Choroid plexus epithelial cell (primary cell): ENCODE measurements around the gene SLC6A11.

Experiments used
- DNase-seq: peaks from one replicate; pipeline ENCODE4 v3.0.0-alpha.2; 2010; ENCODE audit warnings: low read depth
- H3K4me3 ChIP-seq: 2 replicates; pipeline ENCODE4 v1.5.1; 2011; ENCODE audit warnings: low read depth, mild to moderate bottlenecking, control low read depth, low read length, moderate library complexity
- TF ChIP-seq, protein P1 (sequence below): conservative IDR thresholded peaks from 2 replicates; pipeline ENCODE4 v1.5.1; 2011; ENCODE audit warnings: low read depth, mild to moderate bottlenecking, control low read depth, inconsistent platforms, low read length, moderate library complexity

Gene SLC6A11

DNA sequence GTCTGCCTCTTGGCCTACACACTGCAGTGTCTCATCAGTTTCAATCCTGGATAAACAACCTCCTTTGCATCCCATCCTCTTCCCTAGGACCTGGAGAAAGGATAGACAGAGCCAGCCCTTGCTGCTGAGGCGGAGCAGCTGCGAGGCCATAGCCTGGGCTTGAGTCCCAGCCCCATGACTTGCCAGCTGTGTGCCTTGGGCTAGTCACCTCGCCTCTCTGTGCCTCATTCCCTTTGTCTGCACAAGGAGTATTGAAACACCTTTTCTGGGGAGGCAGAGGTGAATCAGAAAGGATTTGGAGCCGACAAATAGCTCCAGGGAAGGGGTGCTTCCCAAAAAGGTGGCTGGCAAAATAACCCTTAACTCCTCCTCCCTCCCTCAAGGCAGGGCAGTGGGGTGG, 111.5 kb downstream of the SLC6A11 start:
- TF ChIP-seq, protein P1, sequence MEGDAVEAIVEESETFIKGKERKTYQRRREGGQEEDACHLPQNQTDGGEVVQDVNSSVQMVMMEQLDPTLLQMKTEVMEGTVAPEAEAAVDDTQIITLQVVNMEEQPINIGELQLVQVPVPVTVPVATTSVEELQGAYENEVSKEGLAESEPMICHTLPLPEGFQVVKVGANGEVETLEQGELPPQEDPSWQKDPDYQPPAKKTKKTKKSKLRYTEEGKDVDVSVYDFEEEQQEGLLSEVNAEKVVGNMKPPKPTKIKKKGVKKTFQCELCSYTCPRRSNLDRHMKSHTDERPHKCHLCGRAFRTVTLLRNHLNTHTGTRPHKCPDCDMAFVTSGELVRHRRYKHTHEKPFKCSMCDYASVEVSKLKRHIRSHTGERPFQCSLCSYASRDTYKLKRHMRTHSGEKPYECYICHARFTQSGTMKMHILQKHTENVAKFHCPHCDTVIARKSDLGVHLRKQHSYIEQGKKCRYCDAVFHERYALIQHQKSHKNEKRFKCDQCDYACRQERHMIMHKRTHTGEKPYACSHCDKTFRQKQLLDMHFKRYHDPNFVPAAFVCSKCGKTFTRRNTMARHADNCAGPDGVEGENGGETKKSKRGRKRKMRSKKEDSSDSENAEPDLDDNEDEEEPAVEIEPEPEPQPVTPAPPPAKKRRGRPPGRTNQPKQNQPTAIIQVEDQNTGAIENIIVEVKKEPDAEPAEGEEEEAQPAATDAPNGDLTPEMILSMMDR, result no peak
- DNase-seq, result no peak
- no peak overlapping the region for H3K4me3 ChIP-seq

DNA sequence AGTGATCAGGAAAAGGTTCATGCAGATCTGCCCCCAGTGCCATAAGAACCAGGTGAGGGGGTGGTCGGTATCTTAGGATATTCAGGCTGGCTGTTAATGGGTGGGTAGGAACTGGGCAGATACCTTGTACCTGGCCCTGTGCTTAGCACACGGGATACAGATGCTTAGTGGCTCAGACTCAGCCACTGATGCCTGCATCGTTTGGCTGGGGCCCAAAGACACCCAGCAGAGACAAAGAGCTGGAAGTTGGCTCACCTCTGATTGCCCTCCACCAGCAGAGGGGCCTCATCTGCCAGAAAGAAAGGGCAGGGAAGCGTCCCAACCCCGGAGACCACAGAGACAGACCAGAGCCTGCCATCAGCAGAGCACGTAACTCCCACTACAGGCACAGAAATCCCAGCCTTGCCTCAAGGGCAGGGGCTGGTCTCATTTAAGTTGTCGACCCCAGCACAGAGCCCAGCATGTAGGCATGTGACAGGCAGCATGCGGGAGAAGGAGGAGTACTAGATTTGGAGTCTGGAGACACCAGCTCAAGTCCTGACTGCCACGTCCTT, 112.5 kb downstream of the SLC6A11 start:
- no peak for DNase-seq
- no peak overlapping the region for H3K4me3 ChIP-seq
- TF ChIP-seq, protein P1, result no peak

DNA sequence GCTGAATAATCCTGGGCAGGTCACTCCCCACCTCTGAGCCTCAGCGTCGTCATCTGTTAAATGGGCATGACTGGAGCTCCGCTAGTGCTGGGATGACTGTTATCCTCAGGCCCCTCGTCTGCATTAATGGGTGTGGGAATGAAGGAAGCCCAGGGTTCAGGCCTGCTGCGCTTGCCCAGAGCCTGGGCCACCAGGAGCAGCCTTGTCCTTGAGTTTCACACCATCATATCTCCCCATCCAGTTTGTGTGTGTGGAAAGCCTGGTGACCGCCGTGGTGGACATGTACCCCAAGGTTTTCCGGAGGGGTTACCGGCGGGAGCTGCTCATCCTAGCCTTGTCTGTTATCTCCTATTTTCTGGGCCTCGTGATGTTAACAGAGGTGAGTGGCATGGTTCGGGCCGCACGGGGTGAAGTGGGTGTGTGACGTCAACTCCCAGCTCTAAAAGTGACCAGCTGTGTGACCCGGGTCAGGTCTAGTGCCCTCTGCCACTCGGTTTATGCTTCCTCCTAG, 113.0 kb downstream of the SLC6A11 start:
- H3K4me3 ChIP-seq, result no peak overlapping the region
- TF ChIP-seq, protein P1, result no peak
- DNase-seq, result no peak

DNA sequence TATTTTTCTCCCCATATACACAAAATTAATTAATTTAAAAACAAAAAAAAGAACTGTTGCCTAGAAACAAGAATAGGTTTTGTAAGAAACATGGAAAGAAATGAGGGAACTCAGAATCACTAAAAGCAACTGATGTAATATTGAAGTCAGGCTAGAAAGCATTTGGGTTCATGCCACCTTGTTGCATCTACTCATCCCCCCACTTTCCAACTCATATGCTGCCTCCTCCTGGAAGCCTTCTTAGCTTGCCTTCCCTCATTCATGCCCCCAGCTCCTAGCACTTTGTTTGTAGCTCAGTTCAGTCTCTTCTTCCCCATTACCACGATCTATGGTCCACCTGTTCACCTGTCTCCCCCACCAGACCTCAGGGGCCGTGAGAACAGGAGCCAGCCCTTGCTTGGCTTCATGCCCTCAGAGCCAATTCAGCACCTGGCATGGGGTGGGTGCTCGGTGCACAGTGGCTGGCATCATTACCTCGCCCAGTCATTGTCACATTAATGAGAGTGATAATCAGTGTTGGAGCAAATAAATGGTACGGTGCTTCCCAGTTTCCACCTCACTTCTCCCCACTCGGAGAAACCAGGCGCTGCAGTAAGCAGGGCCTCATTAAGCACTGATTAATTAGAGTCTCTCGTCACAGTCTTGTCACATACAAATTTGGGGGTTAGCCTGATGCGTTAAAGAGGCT, 114.1 kb downstream of the SLC6A11 start:
- TF ChIP-seq, protein P1, result no peak
- no peak overlapping the region for H3K4me3 ChIP-seq
- no peak for DNase-seq

DNA sequence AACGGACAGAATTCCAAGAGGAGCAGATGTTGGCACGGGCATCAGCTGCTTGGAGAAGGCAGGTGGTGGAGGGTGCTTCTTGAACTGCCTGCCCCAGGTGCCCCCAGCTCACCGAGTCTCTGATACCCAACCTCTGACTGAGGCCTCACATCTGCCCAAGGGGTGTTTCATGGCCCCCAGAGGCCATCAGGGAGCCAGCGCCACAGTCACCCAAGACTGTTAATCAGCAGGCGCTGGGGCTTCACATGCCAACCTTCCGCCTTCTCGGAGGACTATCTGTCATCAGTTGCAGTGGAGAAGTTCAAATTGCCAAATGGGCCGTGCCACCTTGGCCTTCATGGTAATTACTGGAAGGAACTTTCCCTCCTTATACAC, 114.6 kb downstream of the SLC6A11 start:
- TF ChIP-seq, protein P1, result no peak

DNA sequence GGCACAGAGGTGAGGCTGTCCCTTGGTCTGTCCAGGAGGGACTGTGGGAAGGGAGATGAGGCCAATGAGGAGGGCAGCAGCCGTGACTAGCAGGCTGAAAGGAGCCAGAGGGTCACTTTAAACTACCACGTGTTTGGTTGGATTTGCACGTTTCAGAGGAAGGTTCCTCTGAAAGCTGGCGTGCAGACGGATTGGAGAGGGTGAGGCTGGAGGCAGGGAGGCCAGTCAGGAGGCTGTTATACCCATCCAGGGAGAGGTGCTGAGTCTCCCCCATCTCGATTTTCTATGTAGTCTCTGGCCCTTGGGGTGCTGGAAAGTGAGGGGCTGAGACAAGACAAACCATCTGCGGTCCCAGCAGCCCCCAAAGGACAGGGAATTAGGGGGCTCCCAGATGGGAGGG, 116.6 kb downstream of the SLC6A11 start:
- DNase-seq, result no peak
- no peak overlapping the region for H3K4me3 ChIP-seq
- TF ChIP-seq, protein P1, result no peak

More for the DNA sequence above, 114.6 kb downstream of the SLC6A11 start:
- no peak overlapping the region for H3K4me3 ChIP-seq
- DNase-seq, result no peak

DNA sequence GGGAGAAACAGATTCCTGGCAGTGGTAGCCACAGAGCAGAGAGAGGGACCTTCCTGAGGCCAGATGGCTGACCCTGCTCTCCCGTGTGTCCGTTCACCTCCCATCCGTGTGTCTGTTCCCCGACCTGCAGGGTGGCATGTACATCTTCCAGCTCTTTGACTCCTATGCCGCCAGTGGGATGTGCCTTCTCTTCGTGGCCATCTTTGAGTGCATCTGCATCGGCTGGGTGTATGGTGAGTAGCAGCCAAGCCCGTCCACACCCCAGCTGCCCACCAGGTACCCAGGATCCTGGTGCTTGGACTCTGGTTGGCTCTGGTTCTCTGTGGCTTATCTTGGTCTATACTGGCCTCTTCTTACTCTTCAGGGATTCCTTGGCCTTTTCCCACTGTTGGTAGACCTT, 117.0 kb downstream of the SLC6A11 start:
- TF ChIP-seq, protein P1, result no peak
- no peak for DNase-seq
- no peak overlapping the region for H3K4me3 ChIP-seq
